Hepatocyte (in vitro differentiated cells): ENCODE data around the gene TMEM218. TPM values are rescaled to one million over a fixed set of nuclear protein-coding genes. Genes with fewer than 3 reads are reported as not detected.

Source experiments
- DNase-seq: peaks from one replicate; pipeline ENCODE4 v3.0.0-alpha.2; 2016; ENCODE audit warnings: low spot score
- H2AFZ ChIP-seq: fragments of 200-600 bp; sonication (generic); 2 replicates; pipeline ENCODE4 v1.6.0; 2016; ENCODE audit warnings: antibody characterized with exemption, mild to moderate bottlenecking
- H3K27ac ChIP-seq: fragments of 200-600 bp; sonication (generic); 2 replicates; pipeline ENCODE4 v1.5.1; 2016; ENCODE audit warnings: mild to moderate bottlenecking
- H3K27me3 ChIP-seq: fragments of 200-600 bp; sonication (generic); 2 replicates; pipeline ENCODE4 v1.6.1; 2016
- H3K36me3 ChIP-seq: fragments of 200-600 bp; sonication (generic); replicated peaks from 2 replicates; pipeline ENCODE4 v1.5.1; 2016; ENCODE audit warnings: low read depth; ENCODE audit not compliant: insufficient read depth
- H3K4me1 ChIP-seq: fragments of 200-600 bp; sonication (generic); 2 replicates; pipeline ENCODE4 v1.5.1; 2016; ENCODE audit warnings: mild to moderate bottlenecking, moderate library complexity; ENCODE audit not compliant: insufficient read depth
- H3K4me2 ChIP-seq: fragments of 200-600 bp; sonication (generic); 2 replicates; pipeline ENCODE4 v1.6.0; 2016
- H3K4me3 ChIP-seq: fragments of 200-600 bp; sonication (generic); 2 replicates; pipeline ENCODE4 v1.5.1; 2016; ENCODE audit warnings: mild to moderate bottlenecking
- H3K79me2 ChIP-seq: fragments of 200-600 bp; sonication (generic); 2 replicates; pipeline ENCODE4 v1.6.0; 2017; ENCODE audit warnings: mild to moderate bottlenecking
- H3K9me2 ChIP-seq: fragments of 200-600 bp; sonication (generic); replicated peaks from 2 replicates; pipeline ENCODE4 v1.6.0; 2017; ENCODE audit warnings: mild to moderate bottlenecking; ENCODE audit not compliant: insufficient read depth
- H3K9me3 ChIP-seq: fragments of 200-600 bp; sonication (generic); 2 replicates; pipeline ENCODE4 v1.5.1; 2016; ENCODE audit warnings: low read depth, mild to moderate bottlenecking
- H4K20me1 ChIP-seq: fragments of 200-600 bp; sonication (generic); 2 replicates; pipeline ENCODE4 v1.6.0; 2016; ENCODE audit warnings: mild to moderate bottlenecking; ENCODE audit not compliant: insufficient read depth, poor library complexity, severe bottlenecking
- EZH2 ChIP-seq: fragments of 200-600 bp; sonication (generic); IDR thresholded peaks from 2 replicates; pipeline ENCODE4 v1.6.1; 2016; ENCODE audit warnings: antibody characterized with exemption, mild to moderate bottlenecking, borderline replicate concordance
- EZH2phosphoT487 ChIP-seq: fragments of 200-600 bp; sonication (generic); IDR thresholded peaks from one replicate; pipeline ENCODE4 v1.6.1; 2018; ENCODE audit warnings: antibody characterized with exemption, mild to moderate bottlenecking, low read depth, moderate library complexity; ENCODE audit not compliant: unreplicated experiment, severe bottlenecking
- WGBS: methylation state at CpG from one replicate; pipeline ENCODE4 v1.1.6; 2016; ENCODE audit warnings: low lambda C conversion rate; ENCODE audit errors: missing lambda C conversion rate; 5-methylcytosine and 5-hydroxymethylcytosine counted together
- polyA plus RNA-seq: library from polyadenylated mRNA; unstranded; fragments of >200 nt; fragmentation: Nextera tagmentation; extraction: Ambion mirVana; gene quantifications from 2 replicates; pipeline ENCODE4 v1.2.1, GENCODE V29; 2016
- total RNA-seq: library from RNA; depleted of rRNA; stranded (reverse); fragments of >200 nt; gene quantifications from 2 replicates; pipeline ENCODE4 v1.2.3, GENCODE V29; 2014
- TF ChIP-seq, protein P1 (sequence below): fragments of 200-600 bp; sonication (generic); IDR thresholded peaks from 2 replicates; pipeline ENCODE4 v1.5.1; 2016; ENCODE audit warnings: antibody characterized with exemption, mild to moderate bottlenecking; ENCODE audit not compliant: poor library complexity

The TMEM218 gene
- total and polyA plus RNA-seq, 2 experiments from 2014 or later, result 20.6 to 20.7 TPM

DNA sequence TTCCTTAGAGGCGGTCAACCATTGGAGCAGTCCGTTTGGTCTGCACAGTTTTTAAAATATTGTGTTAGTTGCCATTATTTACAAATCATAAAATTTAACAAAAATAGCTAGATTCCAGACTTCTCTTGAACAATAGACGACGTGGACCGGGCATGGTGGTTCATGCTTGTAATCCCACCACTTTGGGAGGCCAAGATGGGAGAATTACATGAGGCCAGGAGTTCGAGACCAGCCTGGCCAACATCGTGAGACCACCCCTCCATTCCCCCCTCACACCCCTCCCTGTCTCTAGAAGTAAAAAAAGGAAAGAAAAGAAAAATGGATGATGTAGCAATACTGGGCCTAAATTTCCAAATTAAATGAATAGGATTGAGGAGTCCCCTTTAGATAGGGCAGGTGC lies 47.4 kb downstream of the TMEM218 start:
- Histone ChIP-seq H2AFZ (no peak overlapping the region), H3K79me2 (no peaks in the 10 kb centered on the region), H3K9me3 (no peaks in the 10 kb centered on the region), H3K27me3 (peaks cover 44% of the 10 kb centered on the region), H4K20me1 (no peaks in the 10 kb centered on the region), H3K9me2 (no peaks in the 10 kb centered on the region), H3K4me1 (peaks cover 5% of the 10 kb centered on the region), H3K27ac (no peak overlapping the region), H3K4me3 (no peak overlapping the region), H3K36me3 (no peaks in the 10 kb centered on the region), H3K4me2 (peak overlapping the region; percentile 100)
- WGBS, result 63% methylated on average over 7 of the region's 7 CpGs
- no peak for DNase-seq
- TF ChIP-seq EZH2phosphoT487 (no peak), EZH2 (no peak)
- TF ChIP-seq, protein P1, sequence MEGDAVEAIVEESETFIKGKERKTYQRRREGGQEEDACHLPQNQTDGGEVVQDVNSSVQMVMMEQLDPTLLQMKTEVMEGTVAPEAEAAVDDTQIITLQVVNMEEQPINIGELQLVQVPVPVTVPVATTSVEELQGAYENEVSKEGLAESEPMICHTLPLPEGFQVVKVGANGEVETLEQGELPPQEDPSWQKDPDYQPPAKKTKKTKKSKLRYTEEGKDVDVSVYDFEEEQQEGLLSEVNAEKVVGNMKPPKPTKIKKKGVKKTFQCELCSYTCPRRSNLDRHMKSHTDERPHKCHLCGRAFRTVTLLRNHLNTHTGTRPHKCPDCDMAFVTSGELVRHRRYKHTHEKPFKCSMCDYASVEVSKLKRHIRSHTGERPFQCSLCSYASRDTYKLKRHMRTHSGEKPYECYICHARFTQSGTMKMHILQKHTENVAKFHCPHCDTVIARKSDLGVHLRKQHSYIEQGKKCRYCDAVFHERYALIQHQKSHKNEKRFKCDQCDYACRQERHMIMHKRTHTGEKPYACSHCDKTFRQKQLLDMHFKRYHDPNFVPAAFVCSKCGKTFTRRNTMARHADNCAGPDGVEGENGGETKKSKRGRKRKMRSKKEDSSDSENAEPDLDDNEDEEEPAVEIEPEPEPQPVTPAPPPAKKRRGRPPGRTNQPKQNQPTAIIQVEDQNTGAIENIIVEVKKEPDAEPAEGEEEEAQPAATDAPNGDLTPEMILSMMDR, result no peak

GRCh38 chr11:125063429-125064043 lies 47.9 kb downstream of the TMEM218 start:
- Histone ChIP-seq H3K27me3 (peaks cover 44% of the 10 kb centered on the region), H4K20me1 (no peaks in the 10 kb centered on the region), H3K4me1 (peaks cover 5% of the 10 kb centered on the region), H3K4me3 (peak overlapping the region; percentile 83), H3K4me2 (peak overlapping the region; percentile 100), H3K9me3 (no peaks in the 10 kb centered on the region), H3K9me2 (no peaks in the 10 kb centered on the region), H2AFZ (peak overlapping the region; percentile 89), H3K36me3 (no peaks in the 10 kb centered on the region), H3K27ac (no peak overlapping the region), H3K79me2 (no peaks in the 10 kb centered on the region)
- no peak for DNase-seq
- TF ChIP-seq, protein P1, result no peak
- no peak for TF ChIP-seq EZH2phosphoT487
- no peak for TF ChIP-seq EZH2
- WGBS, result 4% methylated on average over 24 of the region's 38 CpGs

DNA sequence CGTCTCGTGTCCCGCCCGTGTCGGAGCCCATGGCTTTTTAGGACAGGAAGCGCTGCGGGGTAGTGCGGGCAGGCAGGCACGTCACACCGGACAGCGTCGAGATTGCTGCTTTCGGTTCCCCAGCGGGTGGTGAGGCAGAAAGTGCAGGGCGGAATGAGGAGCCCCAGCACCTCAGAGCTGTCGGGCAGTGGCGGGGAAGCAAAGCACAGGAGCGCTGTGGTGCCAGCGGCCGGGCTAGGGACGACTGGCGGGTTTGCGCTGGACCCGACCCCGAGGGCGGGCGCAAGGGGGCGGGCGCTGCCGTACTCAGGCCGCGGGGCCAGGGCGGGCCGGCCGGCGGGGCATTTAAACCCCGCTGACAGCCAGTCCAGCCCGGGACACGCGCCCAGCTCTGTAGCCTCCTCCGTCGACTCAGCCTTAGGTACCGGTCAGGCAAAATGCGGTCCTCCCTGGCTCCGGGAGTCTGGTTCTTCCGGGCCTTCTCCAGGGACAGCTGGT lies 48.4 kb downstream of the TMEM218 start, which contains the start of gene SLC37A2:
TSS of gene SLC37A2 (plus strand) at position 375 of the 498 bp plus-strand sequence. CDS start at position 438, 63 bp downstream.
- Histone ChIP-seq H3K27me3 (peaks cover 44% of the 10 kb centered on the region), H3K4me3 (peak within 1 kb of the TSS; percentile 83), H2AFZ (peak within 1 kb of the TSS; percentile 89), H3K4me2 (peak within 1 kb of the TSS; percentile 100), H4K20me1 (no peaks in the 10 kb centered on the region), H3K9me2 (no peaks in the 10 kb centered on the region), H3K36me3 (no peaks in the 10 kb centered on the region), H3K9me3 (no peaks in the 10 kb centered on the region), H3K79me2 (no peaks in the 10 kb centered on the region), H3K27ac (peak within 1 kb of the TSS; percentile 50), H3K4me1 (peaks cover 5% of the 10 kb centered on the region)
- TF ChIP-seq, protein P1, result peak; percentile 19
- no peak for TF ChIP-seq EZH2phosphoT487
- peak; percentile 82 for DNase-seq
- WGBS, result 1% methylated on average over 27 of the region's 46 CpGs
